Loucy (cell line): ENCODE measurements around the gene RRP1.

Source experiments
- H2AFZ ChIP-seq: fragments of 200-600 bp; sonication (generic); 2 replicates; pipeline ENCODE4 v1.6.0; 2016; ENCODE audit warnings: antibody characterized with exemption, mild to moderate bottlenecking, low read length, moderate library complexity
- H3F3A ChIP-seq: fragments of 200-600 bp; 2 replicates; pipeline ENCODE4 v1.6.0; 2016; ENCODE audit warnings: antibody characterized with exemption, low read depth, mild to moderate bottlenecking
- H3K27me3 ChIP-seq: fragments of 200-600 bp; sonication (generic); 2 replicates; pipeline ENCODE4 v1.6.1; 2014; ENCODE audit warnings: low read length, mild to moderate bottlenecking; ENCODE audit not compliant: insufficient read depth, poor library complexity, severe bottlenecking
- H3K36me3 ChIP-seq: fragments of 200-600 bp; sonication (generic); 2 replicates; pipeline ENCODE4 v1.6.1; 2016; ENCODE audit warnings: low read length; ENCODE audit not compliant: insufficient read depth
- H3K4me1 ChIP-seq: fragments of 200-600 bp; sonication (generic); 2 replicates; pipeline ENCODE4 v1.5.1; 2014; ENCODE audit warnings: low read length, mild to moderate bottlenecking; ENCODE audit not compliant: insufficient read depth, poor library complexity, severe bottlenecking
- H3K4me2 ChIP-seq: fragments of 200-600 bp; sonication (generic); 2 replicates; pipeline ENCODE4 v1.6.0; 2014; ENCODE audit warnings: antibody characterized with exemption, low read length, low read depth, mild to moderate bottlenecking; ENCODE audit not compliant: poor library complexity, severe bottlenecking
- H3K4me3 ChIP-seq: fragments of 200-600 bp; sonication (generic); 2 replicates; pipeline ENCODE4 v1.5.1; 2014; ENCODE audit warnings: low read length, mild to moderate bottlenecking, mixed read lengths; ENCODE audit not compliant: poor library complexity, severe bottlenecking
- H3K79me2 ChIP-seq: fragments of 200-600 bp; sonication (generic); 2 replicates; pipeline ENCODE4 v1.6.1; 2014; ENCODE audit warnings: low read length; ENCODE audit not compliant: insufficient read depth
- H3K9ac ChIP-seq: fragments of 200-600 bp; sonication (generic); 2 replicates; pipeline ENCODE4 v1.6.0; 2014; ENCODE audit warnings: mild to moderate bottlenecking, low read depth, low read length, moderate library complexity; ENCODE audit not compliant: poor library complexity, severe bottlenecking
- H3K9me2 ChIP-seq: fragments of 200-600 bp; sonication (generic); replicated peaks from 2 replicates; pipeline ENCODE4 v1.6.1; 2016; ENCODE audit warnings: low read depth, low read length, mixed read lengths
- H3K9me3 ChIP-seq: fragments of 200-600 bp; sonication (generic); 2 replicates; pipeline ENCODE4 v1.6.1; 2014; ENCODE audit warnings: mild to moderate bottlenecking, antibody characterized with exemption, low read length, low read depth; ENCODE audit not compliant: insufficient read depth
- H4K20me1 ChIP-seq: fragments of 200-600 bp; sonication (generic); 2 replicates; pipeline ENCODE4 v1.6.0; 2014; ENCODE audit warnings: antibody characterized with exemption, low read length, mild to moderate bottlenecking; ENCODE audit not compliant: insufficient read depth, poor library complexity, severe bottlenecking
- EZH2phosphoT487 ChIP-seq: fragments of 200-600 bp; IDR thresholded peaks from 2 replicates; pipeline ENCODE4 v1.6.1; 2018; ENCODE audit warnings: antibody characterized with exemption, mild to moderate bottlenecking, moderate library complexity, borderline replicate concordance
- TF ChIP-seq, protein P1 (sequence below): fragments of 200-600 bp; sonication (generic); conservative IDR thresholded peaks from 2 replicates; pipeline ENCODE4 v1.5.1; 2014; ENCODE audit warnings: mild to moderate bottlenecking, antibody characterized with exemption, low read length

The RRP1 gene

GRCh38 chr21:43762303-43763128, 26.9 kb upstream of the RRP1 start:
- Histone ChIP-seq H3K9ac (no peak overlapping the region), H3K79me2 (no peaks in the 10 kb centered on the region), H3K4me3 (no peak overlapping the region), H3K36me3 (peaks cover 4% of the 10 kb centered on the region; the same call in 1 of the 2 replicates), H3K4me2 (no peak overlapping the region), H4K20me1 (no peaks in the 10 kb centered on the region), H3K4me1 (no peaks in the 10 kb centered on the region), H2AFZ (no peak overlapping the region), H3K9me3 (no peaks in the 10 kb centered on the region), H3K27me3 (no peaks in the 10 kb centered on the region), H3F3A (no peaks in the 10 kb centered on the region), H3K9me2 (no peaks in the 10 kb centered on the region)
- TF ChIP-seq EZH2phosphoT487: no peak
- TF ChIP-seq, protein P1, sequence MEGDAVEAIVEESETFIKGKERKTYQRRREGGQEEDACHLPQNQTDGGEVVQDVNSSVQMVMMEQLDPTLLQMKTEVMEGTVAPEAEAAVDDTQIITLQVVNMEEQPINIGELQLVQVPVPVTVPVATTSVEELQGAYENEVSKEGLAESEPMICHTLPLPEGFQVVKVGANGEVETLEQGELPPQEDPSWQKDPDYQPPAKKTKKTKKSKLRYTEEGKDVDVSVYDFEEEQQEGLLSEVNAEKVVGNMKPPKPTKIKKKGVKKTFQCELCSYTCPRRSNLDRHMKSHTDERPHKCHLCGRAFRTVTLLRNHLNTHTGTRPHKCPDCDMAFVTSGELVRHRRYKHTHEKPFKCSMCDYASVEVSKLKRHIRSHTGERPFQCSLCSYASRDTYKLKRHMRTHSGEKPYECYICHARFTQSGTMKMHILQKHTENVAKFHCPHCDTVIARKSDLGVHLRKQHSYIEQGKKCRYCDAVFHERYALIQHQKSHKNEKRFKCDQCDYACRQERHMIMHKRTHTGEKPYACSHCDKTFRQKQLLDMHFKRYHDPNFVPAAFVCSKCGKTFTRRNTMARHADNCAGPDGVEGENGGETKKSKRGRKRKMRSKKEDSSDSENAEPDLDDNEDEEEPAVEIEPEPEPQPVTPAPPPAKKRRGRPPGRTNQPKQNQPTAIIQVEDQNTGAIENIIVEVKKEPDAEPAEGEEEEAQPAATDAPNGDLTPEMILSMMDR: no peak

- H2AFZ ChIP-seq: no peak overlapping the region
- H3K79me2 ChIP-seq: no peaks in the 10 kb centered on the region
- H3K36me3 ChIP-seq: no peaks in the 10 kb centered on the region; the same call in 1 of the 2 replicates
- no peaks in the 10 kb centered on the region for H3K27me3 ChIP-seq
- TF ChIP-seq EZH2phosphoT487: no peak
- TF ChIP-seq, protein P1: no peak
- no peak overlapping the region for H3K9ac ChIP-seq
- no peaks in the 10 kb centered on the region for H3K9me2 ChIP-seq
- H3K9me3 ChIP-seq: no peaks in the 10 kb centered on the region
- H3K4me1 ChIP-seq: no peaks in the 10 kb centered on the region
- H3K4me3 ChIP-seq: no peak overlapping the region
- no peaks in the 10 kb centered on the region for H3F3A ChIP-seq
- no peaks in the 10 kb centered on the region for H4K20me1 ChIP-seq
- H3K4me2 ChIP-seq: no peak overlapping the region
These were observed 25.4 kb upstream of the RRP1 start for GRCh38 chr21:43763901-43764523.

DNA sequence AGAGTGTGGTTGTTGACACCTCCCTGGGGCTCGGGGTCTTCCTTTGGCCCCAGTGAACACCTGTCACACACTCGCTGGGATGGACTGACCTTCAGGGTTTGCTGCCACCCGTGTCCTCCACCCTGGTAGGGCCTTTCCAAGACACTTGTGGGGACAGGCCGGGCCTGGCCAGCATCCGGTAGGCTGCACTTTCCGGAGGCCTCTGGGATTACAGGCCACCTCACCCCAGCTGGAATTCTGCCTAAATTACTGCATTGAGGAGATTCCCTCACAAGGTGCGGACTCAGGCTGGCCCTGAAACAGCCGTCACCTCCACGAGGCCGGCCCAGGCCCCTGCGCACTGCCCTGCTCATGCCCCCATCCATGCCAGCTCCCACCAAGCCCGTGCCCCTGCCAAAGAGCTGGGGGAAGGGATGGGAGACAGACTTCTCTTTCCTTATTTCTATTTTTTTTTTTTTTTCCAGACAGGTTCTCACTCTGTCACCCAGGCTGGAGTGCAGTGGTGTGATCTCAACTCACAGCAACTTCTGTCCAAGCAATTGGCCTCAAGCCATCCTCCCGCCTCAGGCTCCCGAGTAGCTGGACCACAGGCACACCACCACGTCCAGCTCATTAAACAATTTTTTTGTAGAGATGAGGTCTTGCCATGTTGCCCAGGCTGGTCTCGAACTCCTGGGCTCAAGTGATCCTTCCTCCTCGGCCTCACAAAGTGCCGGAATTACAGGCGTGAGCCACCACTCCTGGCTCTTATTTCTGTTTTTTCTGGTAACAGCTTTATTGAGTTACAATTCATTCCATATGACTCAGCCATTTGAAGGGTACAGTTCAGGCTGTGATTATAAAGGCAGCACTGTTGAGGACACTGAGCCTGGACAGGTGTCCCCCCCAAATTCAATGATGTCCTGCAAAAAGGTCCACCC, 24.5 kb upstream of the RRP1 start:
- Histone ChIP-seq H3K9ac (no peak overlapping the region), H3K4me1 (no peaks in the 10 kb centered on the region), H3K4me2 (no peak overlapping the region)

More for the DNA sequence above, 24.5 kb upstream of the RRP1 start:
- Histone ChIP-seq H2AFZ (no peak overlapping the region), H4K20me1 (no peaks in the 10 kb centered on the region), H3K9me3 (no peaks in the 10 kb centered on the region), H3K79me2 (no peaks in the 10 kb centered on the region), H3K27me3 (no peaks in the 10 kb centered on the region), H3K9me2 (no peaks in the 10 kb centered on the region), H3K4me3 (no peak overlapping the region), H3K36me3 (no peaks in the 10 kb centered on the region), H3F3A (no peaks in the 10 kb centered on the region)
- TF ChIP-seq EZH2phosphoT487: no peak
- TF ChIP-seq, protein P1: no peak
